K562 treated with DMSO at 1 percent for 12 hours (cell line): ENCODE results near the gene TP53I3. TPM values are rescaled to one million over a fixed set of nuclear protein-coding genes. Genes with fewer than 3 reads are reported as not detected.

Experiments used
- total RNA-seq: library from RNA; unstranded; fragments of 300-600 nt; gene quantifications from 2 replicates; pipeline ENCODE4 v1.2.3, GENCODE V29; 2022; ENCODE audit not compliant: insufficient read depth

Gene TP53I3, protein sequence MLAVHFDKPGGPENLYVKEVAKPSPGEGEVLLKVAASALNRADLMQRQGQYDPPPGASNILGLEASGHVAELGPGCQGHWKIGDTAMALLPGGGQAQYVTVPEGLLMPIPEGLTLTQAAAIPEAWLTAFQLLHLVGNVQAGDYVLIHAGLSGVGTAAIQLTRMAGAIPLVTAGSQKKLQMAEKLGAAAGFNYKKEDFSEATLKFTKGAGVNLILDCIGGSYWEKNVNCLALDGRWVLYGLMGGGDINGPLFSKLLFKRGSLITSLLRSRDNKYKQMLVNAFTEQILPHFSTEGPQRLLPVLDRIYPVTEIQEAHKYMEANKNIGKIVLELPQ
- total RNA-seq, result 17.3 and 18.4 TPM in 2 replicates

DNA sequence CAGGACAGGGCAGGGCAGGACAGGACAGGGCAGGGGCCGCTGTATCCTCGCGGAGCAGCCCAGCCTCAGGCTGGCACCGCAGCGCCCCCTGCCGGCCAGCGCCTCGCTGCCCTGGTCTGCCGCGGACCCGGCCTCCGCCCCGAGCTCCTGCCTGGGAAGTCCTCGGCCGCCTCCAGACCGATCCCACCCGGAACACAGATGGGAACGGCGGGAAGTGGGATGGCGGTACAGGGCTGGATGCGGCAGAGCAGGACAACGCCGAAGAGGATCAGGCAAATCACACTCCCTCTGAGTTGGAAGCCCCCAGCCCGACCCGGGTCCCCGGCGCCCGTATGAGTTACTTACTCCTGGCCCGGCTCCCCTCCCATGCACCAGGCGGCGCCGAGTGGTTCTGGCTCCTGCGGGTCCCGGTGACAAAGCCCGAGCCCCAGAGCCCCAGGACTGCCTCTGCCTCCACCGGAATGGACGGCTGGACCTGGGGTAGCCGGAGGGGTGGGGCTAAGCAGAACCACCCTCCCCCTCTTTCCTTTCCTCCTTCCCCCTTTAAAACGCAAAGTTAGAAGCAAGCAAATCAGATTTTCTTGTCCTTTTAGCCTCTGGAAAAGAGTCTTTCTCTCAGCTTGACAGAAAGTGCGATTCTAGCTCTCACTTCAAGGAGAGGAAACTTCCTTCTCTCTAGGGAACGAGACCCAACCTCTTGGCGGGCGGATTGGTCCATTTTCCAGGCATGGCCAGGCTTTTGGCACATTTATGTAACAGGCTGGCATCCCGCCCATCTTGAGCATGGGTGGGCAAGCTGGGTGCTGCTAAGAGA is at the start of gene TP53I3:
Gene TP53I3, minus strand, starts transcription at position 449 of the 814 bp plus-strand sequence. CDS start 508 bp downstream, outside the sequence.

DNA sequence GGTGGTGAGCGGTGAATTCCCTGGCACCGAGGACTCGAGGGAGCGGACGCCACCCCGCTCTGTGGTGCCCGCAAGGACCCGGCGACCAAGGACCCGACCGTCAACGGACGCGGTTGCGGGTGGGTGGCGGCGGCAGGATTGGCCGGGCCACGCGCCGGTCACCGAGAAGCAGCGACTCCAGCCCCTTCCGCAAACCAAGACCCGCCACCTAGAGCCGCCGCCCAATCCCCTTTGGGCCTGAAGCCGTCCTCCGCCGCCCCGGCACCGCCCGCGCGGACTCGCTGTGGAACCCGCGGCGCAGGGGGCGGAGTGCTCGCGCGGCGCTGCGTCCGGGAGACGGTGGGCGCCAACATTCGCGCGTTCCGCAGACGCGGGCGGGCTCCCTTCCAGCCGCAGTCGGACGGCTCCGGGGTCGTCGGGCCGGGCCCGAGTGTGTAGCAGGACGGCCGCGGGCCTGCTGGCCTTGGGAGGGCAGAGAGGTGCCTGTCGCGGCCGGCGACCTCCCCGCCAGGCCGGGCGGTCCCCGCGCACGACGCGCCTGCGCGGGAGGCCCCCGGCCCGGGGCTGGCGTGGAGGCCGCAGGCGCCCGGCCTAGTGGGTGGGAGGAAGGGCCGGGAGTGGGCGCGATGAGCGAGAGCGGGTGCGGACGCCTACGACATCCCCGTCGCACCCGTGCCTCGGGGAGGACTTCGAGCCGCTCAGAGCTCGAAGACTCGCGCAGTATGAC is 38.7 kb upstream of the TP53I3 start, which contains the start of the genes FAM228B and PFN4:
Gene FAM228B, plus strand, starts transcription at position 275 of the 727 bp plus-strand sequence. CDS start 893 bp downstream, outside the sequence.
Gene PFN4, minus strand, starts transcription at position 140 of the 727 bp plus-strand sequence. CDS start 799 bp downstream, outside the sequence.

DNA sequence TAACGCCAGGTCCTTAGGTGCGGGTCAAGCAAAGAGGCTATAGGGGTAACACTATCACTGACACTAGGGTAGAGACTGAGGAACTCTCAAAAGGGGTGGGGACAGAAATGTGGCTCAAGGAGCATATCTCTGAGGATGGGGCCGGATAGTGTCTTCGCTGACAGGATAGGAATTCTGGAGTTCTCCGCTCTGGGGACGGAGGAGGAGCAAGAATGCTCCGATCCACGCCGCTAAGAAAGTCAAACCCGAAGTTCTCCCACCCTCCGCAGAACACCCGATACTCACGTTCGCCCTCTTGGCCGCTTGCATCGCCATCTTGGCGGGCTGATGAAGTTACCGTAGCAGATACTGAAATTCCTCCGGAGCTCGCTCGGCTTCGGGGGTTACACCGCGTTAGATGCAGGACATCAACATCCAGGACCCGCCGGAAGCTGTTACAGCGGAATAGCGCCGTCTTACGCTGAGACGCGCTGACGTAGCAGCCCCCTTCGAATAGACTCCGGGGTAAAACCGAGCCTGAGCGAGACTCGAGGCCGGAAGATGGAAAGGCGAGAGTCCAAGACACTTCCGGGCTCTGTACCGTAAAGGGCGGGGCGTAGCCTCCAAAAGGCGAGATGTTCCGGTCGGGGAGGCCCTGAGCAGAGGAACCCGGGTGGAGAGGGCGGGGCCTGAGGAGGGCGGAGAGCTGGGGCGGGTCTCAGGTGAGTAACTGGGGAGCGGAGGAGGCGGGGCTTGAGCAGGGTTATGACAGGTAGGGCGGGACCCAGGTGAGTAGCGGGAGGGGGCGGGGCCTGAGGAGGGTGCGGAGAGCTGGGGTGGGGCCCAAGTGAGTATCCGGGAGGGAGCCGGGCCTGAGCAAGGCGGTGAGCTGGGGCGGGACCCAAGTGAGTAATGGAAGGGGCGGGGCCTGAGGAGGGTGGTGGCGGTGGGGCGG is 8.5 kb downstream of the TP53I3 start, which contains the start of gene SF3B6:
Gene SF3B6, minus strand, starts transcription at position 412 of the 934 bp plus-strand sequence. Its CDS starts 97 bp downstream, at position 315.

DNA sequence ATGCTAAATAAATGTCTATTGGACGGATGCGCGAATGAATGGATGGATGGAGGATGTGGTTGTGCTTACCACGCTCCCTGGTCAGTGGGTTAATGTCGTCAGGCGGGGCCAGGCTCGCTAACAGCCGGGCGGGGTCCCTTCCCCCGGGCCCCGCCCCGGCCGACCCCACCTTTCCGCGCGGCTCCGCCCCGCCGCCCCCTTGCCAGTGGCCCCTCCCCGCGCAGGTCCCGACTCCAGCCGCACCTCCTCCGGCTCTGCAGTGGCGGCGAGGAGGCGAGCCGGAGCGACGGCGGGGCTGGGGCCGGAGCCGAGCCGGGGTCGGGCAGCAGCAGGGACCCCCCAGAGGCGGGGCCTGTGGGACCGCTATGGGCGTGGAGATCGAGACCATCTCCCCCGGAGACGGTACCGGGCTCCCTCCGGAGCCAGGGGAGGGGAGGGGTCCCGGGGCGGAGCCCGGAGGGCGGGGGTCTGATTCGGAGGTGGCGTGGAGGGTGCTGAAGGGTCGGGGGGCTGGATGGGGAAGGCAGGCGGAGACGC is 35.1 kb downstream of the TP53I3 start, which contains the start of gene FKBP1B:
Gene FKBP1B, plus strand, starts transcription at position 257 of the 537 bp plus-strand sequence. Its CDS starts 109 bp downstream, at position 366.

DNA sequence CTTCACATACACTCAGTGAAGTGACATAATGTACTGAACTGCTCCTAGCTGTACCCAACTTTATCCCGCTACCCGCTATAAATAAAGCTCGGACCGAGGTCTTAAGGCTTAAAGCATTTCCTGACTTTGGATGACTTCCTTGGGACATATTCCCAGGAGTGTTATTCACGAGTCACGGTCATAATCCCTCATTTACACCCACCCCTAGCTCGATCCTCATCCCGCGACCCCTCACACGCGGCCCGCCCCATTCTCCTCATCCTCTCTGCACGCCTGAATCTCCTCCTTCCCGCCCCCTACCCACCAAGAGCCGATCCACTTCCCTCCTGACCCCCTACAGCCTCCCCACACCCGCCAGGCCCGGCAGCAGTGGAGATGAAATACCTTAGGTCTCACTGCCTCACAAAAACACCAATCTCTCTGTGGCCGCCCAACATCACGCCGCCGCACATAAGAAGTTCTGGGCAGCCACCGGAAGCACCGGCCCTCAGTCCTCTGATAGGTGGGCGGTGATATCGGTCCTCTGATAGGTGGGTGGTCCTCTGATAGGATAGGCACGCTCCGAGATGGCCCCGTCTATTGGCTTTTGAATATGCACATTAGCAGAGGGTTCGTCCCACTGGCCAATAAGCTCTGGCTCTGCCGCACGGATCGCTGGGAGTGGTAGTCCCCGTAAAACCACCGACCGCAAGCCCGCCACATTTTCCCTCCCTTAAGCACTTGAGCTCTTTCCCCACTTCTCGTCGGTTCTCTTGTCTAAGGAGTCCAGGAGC is 37.5 kb downstream of the TP53I3 start, which contains the start of gene WDCP:
Gene WDCP, minus strand, starts transcription at position 462 of the 773 bp plus-strand sequence. CDS start 7,897 bp downstream, outside the sequence.

Other genes with a start within 250 kb of the TP53I3 start
- gene ATAD2B, start 157.7 kb downstream of the TP53I3 start, total RNA-seq, result 1.8 and 11.6 TPM in 2 replicates
- 7.0 and 14.9 TPM in 2 replicates for gene UBXN2A, start 144.4 kb downstream of the TP53I3 start, total RNA-seq
- gene MFSD2B, start 74.7 kb downstream of the TP53I3 start, total RNA-seq, result 2.8 and 3.8 TPM in 2 replicates
- gene WDCP, start 37.4 kb downstream of the TP53I3 start, total RNA-seq, result 3.7 and 15.0 TPM in 2 replicates
- 2.0 and 6.3 TPM in 2 replicates for gene FKBP1B, start 35.1 kb downstream of the TP53I3 start, total RNA-seq
- gene SF3B6, start 8.5 kb downstream of the TP53I3 start, total RNA-seq, result 161 and 189 TPM in 2 replicates
- not detected in 2 replicates for gene PFN4, start 38.5 kb upstream of the TP53I3 start, total RNA-seq
- gene FAM228B, start 38.6 kb upstream of the TP53I3 start, total RNA-seq, result 1.5 and 4.3 TPM in 2 replicates
- not detected in 2 replicates for gene FAM228A, start 90.2 kb upstream of the TP53I3 start, total RNA-seq